HepG2 (cell line): Measurements from ENCODE around the gene TSKU. TPM values are rescaled to one million over a fixed set of nuclear protein-coding genes. Genes with fewer than 3 reads are reported as not detected.

Source experiments
- BCL6 ChIP-seq: IDR thresholded peaks from 2 replicates; pipeline ENCODE4 v1.6.1; 2016; ENCODE audit warnings: missing genetic modification reagents, missing compliant biosample characterization
- ETV5 ChIP-seq: IDR thresholded peaks from 2 replicates; pipeline ENCODE4 v1.6.1; 2018; ENCODE audit warnings: missing biosample characterization, missing genetic modification reagents, inconsistent platforms, borderline replicate concordance
- LCORL ChIP-seq, 2 experiments: fragments of 450-650 bp in 1 of 2; sonication (generic) in 1 of 2; formaldehyde crosslinking in 1 of 2; IDR thresholded peaks; 2 replicates each; pipeline versions ENCODE4 v1.5.0 to v1.6.1; 2017 to 2020; ENCODE audit warnings: antibody characterized with exemption in 1 of 2, missing genetic modification reagents in 1 of 2
- SOX6 ChIP-seq, 2 experiments: fragments of 450-650 bp in 1 of 2; sonication (generic) in 1 of 2; formaldehyde crosslinking in 1 of 2; IDR thresholded peaks; 2 replicates each; pipeline versions ENCODE4 v1.4.0 to v1.6.1; 2017 to 2020; ENCODE audit warnings: antibody characterized with exemption in 1 of 2, mild to moderate bottlenecking in 1 of 2, missing genetic modification reagents in 1 of 2
- TEAD3 ChIP-seq: optimal IDR thresholded peaks from 2 replicates; pipeline ENCODE3; 2016; ENCODE audit warnings: borderline replicate concordance
- polyA plus RNA-seq, 8 experiments: library from polyadenylated mRNA; depleted of rRNA in 3 of 8; stranded (reverse) in 7 of 8; unstranded in 1 of 8; fragments of >200 nt; fragmentation: Illumina TruSeq in 4 of 8; extraction: Trizol in 4 of 8; gene quantifications; 2 replicates each; pipeline versions ENCODE4 v1.2.1 to v1.2.3, GENCODE V29; 2011 to 2016; ENCODE audit warnings: low read depth in 4 of 8, missing spikeins in 1 of 8, mixed read lengths in 1 of 8; ENCODE audit not compliant: insufficient read depth in 1 of 8
- total RNA-seq, 5 experiments: library from RNA; depleted of rRNA; stranded (reverse); fragments of >200 nt; fragmentation: Illumina TruSeq; extraction: Trizol; gene quantifications; 2 replicates each; pipeline ENCODE4 v1.2.3, GENCODE V29; 2016; ENCODE audit warnings: low read depth in 1 of 5
- TF ChIP-seq, protein P1 (sequence below), 2 experiments: sonication (generic) in 1 of 2; formaldehyde crosslinking in 1 of 2; IDR thresholded peaks; 2 replicates each; pipeline versions ENCODE4 v1.4.0 to v1.6.1; 2018 to 2020; ENCODE audit warnings: missing genetic modification reagents in 2 of 2, borderline replicate concordance in 1 of 2, low read depth in 1 of 2, mild to moderate bottlenecking in 1 of 2, missing biosample characterization in 1 of 2
- TF ChIP-seq, protein P2 (sequence below): sonication (generic); formaldehyde crosslinking; IDR thresholded peaks from 2 replicates; pipeline ENCODE4 v1.5.0; 2020; ENCODE audit warnings: mild to moderate bottlenecking, missing genetic modification reagents
- TF ChIP-seq, protein P3 (sequence below): sonication (generic); formaldehyde crosslinking; conservative IDR thresholded peaks from 2 replicates; pipeline ENCODE4 v1.8.0; 2022; ENCODE audit warnings: missing genetic modification reagents

Gene TSKU
- total and polyA plus RNA-seq, 2 of the 13 experiments (the other 11 are each of a cell fraction or from before 2014, with no cell fraction given), result 20.3 to 21.4 TPM

DNA sequence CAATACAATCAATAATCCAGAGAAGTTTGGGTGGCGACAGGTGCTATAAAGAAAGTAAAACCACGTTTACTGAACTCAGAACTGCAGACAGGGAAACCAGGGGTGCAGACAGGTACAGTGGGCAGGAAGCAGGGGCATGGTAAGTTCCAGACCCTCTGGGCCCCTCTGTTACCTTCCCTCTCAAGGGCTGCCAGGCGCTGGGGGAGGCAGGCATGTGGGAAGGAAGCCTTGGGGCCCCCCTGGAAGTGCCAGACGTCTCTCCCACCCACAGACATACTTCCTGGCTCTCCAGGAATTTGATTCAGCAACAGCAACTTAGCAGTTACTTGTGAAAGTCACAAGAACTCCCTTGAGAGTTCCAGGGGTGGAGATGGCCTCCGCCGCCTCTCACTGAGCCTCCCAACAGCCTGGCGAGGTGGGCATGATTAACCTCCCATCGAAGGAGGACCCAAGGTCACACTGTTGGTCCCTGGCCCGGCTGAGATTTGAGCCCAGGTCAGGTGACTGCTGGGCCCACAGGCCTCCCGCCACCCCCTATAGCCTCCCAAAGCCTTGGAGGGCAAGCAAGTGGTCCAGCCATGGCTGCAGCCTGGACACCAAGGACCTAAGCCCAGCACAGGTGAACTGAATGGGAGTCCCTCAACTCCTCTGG, 14.1 kb upstream of the TSKU start (continued):
- TF ChIP-seq LCORL (IDR thresholded peaks at IDR 0.05) (no peak), LCORL (CRISPR knock-in tag; IDR thresholded peaks at IDR 0.05) (0 out of 2 replicates have a peak, but pooled peaks have one; percentile 2), SOX6 (IDR thresholded peaks at IDR 0.05) (no peak), SOX6 (CRISPR knock-in tag; IDR thresholded peaks at IDR 0.05) (0 out of 2 replicates have a peak, but pooled peaks have one; percentile 37), ETV5 (CRISPR knock-in tag) (no peak), BCL6 (CRISPR knock-in tag) (peak; percentile 71), TEAD3 (peak; percentile 5)
- TF ChIP-seq, protein P1, sequence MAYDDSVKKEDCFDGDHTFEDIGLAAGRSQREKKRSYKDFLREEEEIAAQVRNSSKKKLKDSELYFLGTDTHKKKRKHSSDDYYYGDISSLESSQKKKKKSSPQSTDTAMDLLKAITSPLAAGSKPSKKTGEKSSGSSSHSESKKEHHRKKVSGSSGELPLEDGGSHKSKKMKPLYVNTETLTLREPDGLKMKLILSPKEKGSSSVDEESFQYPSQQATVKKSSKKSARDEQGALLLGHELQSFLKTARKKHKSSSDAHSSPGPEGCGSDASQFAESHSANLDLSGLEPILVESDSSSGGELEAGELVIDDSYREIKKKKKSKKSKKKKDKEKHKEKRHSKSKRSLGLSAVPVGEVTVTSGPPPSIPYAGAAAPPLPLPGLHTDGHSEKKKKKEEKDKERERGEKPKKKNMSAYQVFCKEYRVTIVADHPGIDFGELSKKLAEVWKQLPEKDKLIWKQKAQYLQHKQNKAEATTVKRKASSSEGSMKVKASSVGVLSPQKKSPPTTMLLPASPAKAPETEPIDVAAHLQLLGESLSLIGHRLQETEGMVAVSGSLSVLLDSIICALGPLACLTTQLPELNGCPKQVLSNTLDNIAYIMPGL (CRISPR knock-in tag; IDR thresholded peaks at IDR 0.05; ENCODE audit: borderline replicate concordance in 1 of 2, low read depth in 1 of 2), result peak in 1 of 2 experiments; percentile 15; a peak in 1 of 4 replicates
- TF ChIP-seq, protein P2, sequence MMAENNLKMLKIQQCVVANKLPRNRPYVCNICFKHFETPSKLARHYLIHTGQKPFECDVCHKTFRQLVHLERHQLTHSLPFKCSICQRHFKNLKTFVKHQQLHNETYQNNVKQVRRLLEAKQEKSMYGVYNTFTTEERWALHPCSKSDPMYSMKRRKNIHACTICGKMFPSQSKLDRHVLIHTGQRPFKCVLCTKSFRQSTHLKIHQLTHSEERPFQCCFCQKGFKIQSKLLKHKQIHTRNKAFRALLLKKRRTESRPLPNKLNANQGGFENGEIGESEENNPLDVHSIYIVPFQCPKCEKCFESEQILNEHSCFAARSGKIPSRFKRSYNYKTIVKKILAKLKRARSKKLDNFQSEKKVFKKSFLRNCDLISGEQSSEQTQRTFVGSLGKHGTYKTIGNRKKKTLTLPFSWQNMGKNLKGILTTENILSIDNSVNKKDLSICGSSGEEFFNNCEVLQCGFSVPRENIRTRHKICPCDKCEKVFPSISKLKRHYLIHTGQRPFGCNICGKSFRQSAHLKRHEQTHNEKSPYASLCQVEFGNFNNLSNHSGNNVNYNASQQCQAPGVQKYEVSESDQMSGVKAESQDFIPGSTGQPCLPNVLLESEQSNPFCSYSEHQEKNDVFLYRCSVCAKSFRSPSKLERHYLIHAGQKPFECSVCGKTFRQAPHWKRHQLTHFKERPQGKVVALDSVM (CRISPR knock-in tag), result 0 out of 2 replicates have a peak, but pooled peaks have one; percentile 22
- TF ChIP-seq, protein P3, sequence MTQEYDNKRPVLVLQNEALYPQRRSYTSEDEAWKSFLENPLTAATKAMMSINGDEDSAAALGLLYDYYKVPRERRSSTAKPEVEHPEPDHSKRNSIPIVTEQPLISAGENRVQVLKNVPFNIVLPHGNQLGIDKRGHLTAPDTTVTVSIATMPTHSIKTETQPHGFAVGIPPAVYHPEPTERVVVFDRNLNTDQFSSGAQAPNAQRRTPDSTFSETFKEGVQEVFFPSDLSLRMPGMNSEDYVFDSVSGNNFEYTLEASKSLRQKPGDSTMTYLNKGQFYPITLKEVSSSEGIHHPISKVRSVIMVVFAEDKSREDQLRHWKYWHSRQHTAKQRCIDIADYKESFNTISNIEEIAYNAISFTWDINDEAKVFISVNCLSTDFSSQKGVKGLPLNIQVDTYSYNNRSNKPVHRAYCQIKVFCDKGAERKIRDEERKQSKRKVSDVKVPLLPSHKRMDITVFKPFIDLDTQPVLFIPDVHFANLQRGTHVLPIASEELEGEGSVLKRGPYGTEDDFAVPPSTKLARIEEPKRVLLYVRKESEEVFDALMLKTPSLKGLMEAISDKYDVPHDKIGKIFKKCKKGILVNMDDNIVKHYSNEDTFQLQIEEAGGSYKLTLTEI (CRISPR knock-in tag), result no peak
